Activated CD8-positive, alpha-beta memory T cell treated with anti-CD3 and anti-CD28 coated beads, Interleukin-2, amount 10 ng/mL, durations not matched to agents 7 days and 5 days (primary cell): ENCODE measurements around the gene MYLK. TPM values are rescaled to one million over a fixed set of nuclear protein-coding genes. Genes with fewer than 3 reads are reported as not detected.
"Not testable (repeated sequence)": the region's sequence is repeated elsewhere in the genome, so short reads cannot be mapped to it uniquely, and the experiment has no call there.

Experiments used
- ATAC-seq: fragments of 150-1000 bp; cut with Tn5 transposase; one replicate; pipeline ENCODE4 v1.10.0; 2021; ENCODE audit warnings: moderate library complexity
- CTCF ChIA-PET: fragments of 350-600 bp; sonication (Branson Sonifier 250); formaldehyde crosslinking; loops from one replicate; lab custom pipeline; 2021; ENCODE audit warnings: antibody characterized with exemption; lab: Charles Lee
- DNase-seq: peaks from one replicate; pipeline ENCODE4 v3.0.0-alpha.2; 2020
- H3K27ac Mint-ChIP-seq: one replicate; pipeline ENCODE4 v1.8.0; 2021; ENCODE audit warnings: mild to moderate bottlenecking, mixed read lengths
- H3K27me3 Mint-ChIP-seq: one replicate; pipeline ENCODE4 v1.8.0; 2021; ENCODE audit warnings: mixed read lengths
- H3K36me3 Mint-ChIP-seq: one replicate; pipeline ENCODE4 v1.8.0; 2021; ENCODE audit warnings: mild to moderate bottlenecking, mixed read lengths
- H3K4me1 Mint-ChIP-seq: one replicate; pipeline ENCODE4 v1.8.0; 2021; ENCODE audit warnings: mixed read lengths
- H3K4me3 Mint-ChIP-seq: one replicate; pipeline ENCODE4 v1.8.0; 2021; ENCODE audit warnings: mild to moderate bottlenecking, moderate library complexity, mixed read lengths
- H3K9me3 Mint-ChIP-seq: one replicate; pipeline ENCODE4 v1.8.0; 2022; ENCODE audit warnings: low read depth, mixed read lengths
- total RNA-seq, 2 experiments: library from RNA; stranded (reverse); gene quantifications; one replicate each; pipeline ENCODE4 v1.2.3, GENCODE V29; 2021

The MYLK gene
- total RNA-seq, 2 experiments from 2014 or later: 0.50 to 0.96 TPM

- ATAC-seq: no peak
- no peaks in the 10 kb centered on the region for H3K36me3 Mint-ChIP-seq
- no peaks in the 10 kb centered on the region for H3K27me3 Mint-ChIP-seq
- H3K4me1 Mint-ChIP-seq: no peaks in the 10 kb centered on the region
- DNase-seq: no peak
- no peak overlapping the region for H3K27ac Mint-ChIP-seq
- no peaks in the 10 kb centered on the region for H3K9me3 Mint-ChIP-seq
- no peak overlapping the region for H3K4me3 Mint-ChIP-seq
- CTCF ChIA-PET: no interaction called here
Measured at GRCh38 chr3:123626881-123627280, 257.3 kb downstream of the MYLK start.

DNA sequence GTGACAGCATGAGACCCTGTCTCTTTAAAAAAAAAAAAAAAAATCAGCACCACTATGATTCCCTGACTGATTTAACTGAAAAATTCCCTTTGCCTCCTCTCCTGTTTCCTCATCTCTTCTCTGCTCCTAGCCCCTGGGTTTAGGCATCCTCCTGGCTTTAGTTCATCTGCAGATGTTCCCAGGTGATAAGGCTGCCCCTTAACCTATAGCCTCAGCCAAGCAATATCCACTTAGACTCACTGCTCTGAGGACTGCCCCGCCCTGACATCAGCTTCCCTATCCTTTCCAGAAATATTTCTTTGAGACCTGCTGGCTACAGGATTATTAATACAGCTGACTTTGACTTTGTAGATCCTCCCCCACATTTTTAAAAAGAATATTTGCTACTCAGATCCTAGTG lies 259.8 kb downstream of the MYLK start:
- Mint-ChIP-seq H3K4me3 (no peak overlapping the region), H3K27me3 (no peaks in the 10 kb centered on the region), H3K36me3 (no peaks in the 10 kb centered on the region), H3K9me3 (no peaks in the 10 kb centered on the region), H3K27ac (no peak overlapping the region), H3K4me1 (no peaks in the 10 kb centered on the region)
- CTCF ChIA-PET: no interaction called here
- ATAC-seq: no peak
- no peak for DNase-seq

- H3K27me3 Mint-ChIP-seq: no peaks in the 10 kb centered on the region
- no peaks in the 10 kb centered on the region for H3K36me3 Mint-ChIP-seq
- H3K27ac Mint-ChIP-seq: no peak overlapping the region
- no peaks in the 10 kb centered on the region for H3K4me1 Mint-ChIP-seq
- no peak overlapping the region for H3K4me3 Mint-ChIP-seq
- DNase-seq (no peak), ATAC-seq (no peak)
- CTCF ChIA-PET: no interaction called here
- H3K9me3 Mint-ChIP-seq: no peaks in the 10 kb centered on the region
Measured at GRCh38 chr3:123623346-123623880, 260.7 kb downstream of the MYLK start.

DNA sequence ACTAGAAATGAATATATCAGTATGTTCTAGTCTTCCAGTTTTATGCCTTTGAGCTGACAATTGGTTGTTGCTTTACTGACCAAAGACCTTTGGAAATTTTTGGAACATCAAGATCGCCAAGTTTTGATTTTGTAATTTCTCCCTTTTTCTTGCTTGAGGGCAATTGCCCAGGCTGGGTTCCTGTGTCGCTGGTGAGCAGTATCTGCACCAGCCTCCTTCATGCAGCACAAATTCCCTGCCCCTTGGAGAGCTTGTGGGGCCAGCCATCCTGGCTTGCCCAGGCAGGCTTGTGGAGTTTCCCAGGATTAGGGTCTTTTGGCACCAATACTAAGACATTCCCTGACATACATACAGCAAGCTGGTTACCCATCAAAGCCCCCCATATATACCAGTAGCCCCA lies 261.4 kb downstream of the MYLK start:
- H3K4me1 Mint-ChIP-seq: no peaks in the 10 kb centered on the region
- DNase-seq (no peak), ATAC-seq (no peak)
- no peak overlapping the region for H3K4me3 Mint-ChIP-seq
- H3K36me3 Mint-ChIP-seq: no peaks in the 10 kb centered on the region
- H3K27ac Mint-ChIP-seq: no peak overlapping the region
- CTCF ChIA-PET: no interaction called here
- H3K27me3 Mint-ChIP-seq: no peaks in the 10 kb centered on the region
- no peaks in the 10 kb centered on the region for H3K9me3 Mint-ChIP-seq

GRCh38 chr3:123621850-123622189 lies 262.3 kb downstream of the MYLK start:
- no peak overlapping the region for H3K27ac Mint-ChIP-seq
- CTCF ChIA-PET: no interaction called here
- no peaks in the 10 kb centered on the region for H3K27me3 Mint-ChIP-seq
- H3K9me3 Mint-ChIP-seq: no peaks in the 10 kb centered on the region
- ATAC-seq (no peak), DNase-seq (no peak)
- no peaks in the 10 kb centered on the region for H3K36me3 Mint-ChIP-seq
- no peaks in the 10 kb centered on the region for H3K4me1 Mint-ChIP-seq
- H3K4me3 Mint-ChIP-seq: no peak overlapping the region

DNA sequence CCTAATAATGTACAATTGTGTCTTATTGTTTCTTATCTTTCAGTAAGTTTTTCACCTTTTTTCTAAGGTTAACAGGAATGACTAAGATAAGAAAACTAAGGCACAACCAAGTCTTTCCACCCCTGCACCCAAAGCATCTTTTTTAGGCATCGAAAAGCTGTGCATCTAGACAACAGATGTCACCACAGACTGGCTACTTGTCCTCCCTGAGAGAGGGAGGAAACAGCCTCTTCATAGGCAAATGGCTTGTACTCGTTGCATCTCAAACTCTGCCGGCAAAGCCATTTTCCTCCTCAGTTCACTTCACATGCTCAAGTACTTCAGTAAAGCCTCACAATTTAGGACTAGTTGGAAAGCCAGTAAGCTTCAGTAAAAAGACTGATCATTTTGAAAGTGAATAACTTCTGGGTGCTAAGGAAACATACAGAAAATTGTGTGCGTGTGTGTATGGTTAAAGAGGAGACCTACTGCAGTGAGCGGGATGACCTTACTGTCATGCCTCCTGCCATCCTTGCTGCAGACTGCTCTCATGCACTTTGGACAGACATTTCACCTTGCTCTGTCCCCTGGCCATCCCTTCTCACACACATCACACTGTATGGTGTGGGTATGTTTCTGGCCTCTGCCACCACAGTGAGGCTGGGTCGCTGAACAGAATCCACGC lies 262.8 kb downstream of the MYLK start:
- no peaks in the 10 kb centered on the region for H3K27me3 Mint-ChIP-seq
- DNase-seq (no peak), ATAC-seq (no peak)
- H3K4me1 Mint-ChIP-seq: no peaks in the 10 kb centered on the region
- H3K36me3 Mint-ChIP-seq: no peaks in the 10 kb centered on the region
- no peaks in the 10 kb centered on the region for H3K9me3 Mint-ChIP-seq
- H3K4me3 Mint-ChIP-seq: no peak overlapping the region
- CTCF ChIA-PET: no interaction called here
- no peak overlapping the region for H3K27ac Mint-ChIP-seq

GRCh38 chr3:123620343-123620742 lies 263.8 kb downstream of the MYLK start:
- Mint-ChIP-seq H3K27ac (no peak overlapping the region), H3K4me1 (no peaks in the 10 kb centered on the region), H3K4me3 (no peak overlapping the region), H3K27me3 (no peaks in the 10 kb centered on the region), H3K9me3 (no peaks in the 10 kb centered on the region), H3K36me3 (no peaks in the 10 kb centered on the region)
- no peak for DNase-seq
- CTCF ChIA-PET: no interaction called here
- no peak for ATAC-seq

- H3K36me3 Mint-ChIP-seq: peaks cover 2% of the 10 kb centered on the region
- no peak overlapping the region for H3K4me3 Mint-ChIP-seq
- H3K9me3 Mint-ChIP-seq: no peaks in the 10 kb centered on the region
- DNase-seq (no peak), ATAC-seq (no peak)
- H3K27me3 Mint-ChIP-seq: no peaks in the 10 kb centered on the region
- H3K27ac Mint-ChIP-seq: no peak overlapping the region
- no peaks in the 10 kb centered on the region for H3K4me1 Mint-ChIP-seq
- CTCF ChIA-PET: no interaction called here
Measured at GRCh38 chr3:123618768-123619484, 265.2 kb downstream of the MYLK start.

DNA sequence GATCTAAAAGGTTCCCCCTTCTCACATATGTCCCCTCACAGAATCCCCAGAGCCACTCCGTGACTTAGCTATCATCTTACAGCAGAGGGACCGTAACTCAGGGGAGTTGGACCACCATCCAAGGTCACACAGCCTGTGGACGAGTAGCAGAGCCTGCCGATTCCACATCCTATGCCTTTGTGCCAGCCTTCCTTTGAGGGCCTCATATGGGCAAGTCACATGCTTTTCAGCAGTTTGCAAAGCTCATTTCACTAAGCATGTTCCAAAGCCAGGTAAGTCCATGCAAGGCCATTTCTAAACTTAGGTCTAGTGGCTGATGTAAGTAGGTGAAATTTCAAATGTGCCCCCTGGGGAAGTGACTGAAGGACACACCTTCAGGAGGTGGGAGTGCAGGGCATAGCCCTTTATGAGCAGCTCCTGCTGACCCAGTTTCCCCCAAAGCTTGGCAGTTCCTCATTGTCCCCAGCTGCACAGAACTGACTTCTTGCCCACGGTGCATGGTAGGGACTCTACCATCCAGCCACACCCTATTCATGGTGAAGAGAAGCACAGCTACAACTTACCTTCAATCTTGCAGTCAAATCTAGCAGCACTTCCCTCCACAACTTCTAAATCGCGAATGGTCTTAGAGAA lies 265.9 kb downstream of the MYLK start:
- no peaks in the 10 kb centered on the region for H3K4me1 Mint-ChIP-seq
- ATAC-seq: no peak
- no peaks in the 10 kb centered on the region for H3K27me3 Mint-ChIP-seq
- peaks cover 3% of the 10 kb centered on the region for H3K36me3 Mint-ChIP-seq
- H3K9me3 Mint-ChIP-seq: no peaks in the 10 kb centered on the region
- H3K27ac Mint-ChIP-seq: no peak overlapping the region
- no peak overlapping the region for H3K4me3 Mint-ChIP-seq
- DNase-seq: no peak
- CTCF ChIA-PET: no interaction called here

DNA sequence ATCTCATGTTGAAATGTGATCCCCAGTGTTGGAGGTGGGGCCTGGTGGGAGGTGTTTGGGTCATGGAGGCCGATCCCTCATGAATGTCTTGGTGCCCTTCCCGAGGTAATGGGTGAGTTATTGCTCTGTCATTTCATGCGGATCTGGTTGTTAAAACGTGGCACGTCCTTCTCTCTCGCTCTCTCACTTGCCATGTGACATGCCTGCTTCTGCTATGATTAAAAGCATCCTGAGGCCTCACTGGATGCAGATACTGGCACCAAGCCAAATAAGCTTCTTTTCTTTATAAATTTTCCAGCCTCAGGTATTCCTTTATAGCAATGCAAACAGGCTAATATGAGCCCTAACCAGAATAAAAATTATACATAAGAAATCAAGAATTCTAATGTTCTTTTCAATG lies 267.5 kb downstream of the MYLK start:
- no peak for ATAC-seq
- no peak overlapping the region for H3K27ac Mint-ChIP-seq
- no peak overlapping the region for H3K4me3 Mint-ChIP-seq
- H3K27me3 Mint-ChIP-seq: no peaks in the 10 kb centered on the region
- CTCF ChIA-PET: interaction anchor here (0.8 kb wide), 1 partner anchor 24 kb away, joined by 3 read pairs; no protein-coding TSS in a partner anchor
- peaks cover 4% of the 10 kb centered on the region for H3K36me3 Mint-ChIP-seq
- no peaks in the 10 kb centered on the region for H3K4me1 Mint-ChIP-seq
- DNase-seq: no peak
- H3K9me3 Mint-ChIP-seq: no peaks in the 10 kb centered on the region

- DNase-seq (no peak), ATAC-seq (no peak)
- CTCF ChIA-PET: no interaction called here
- no peaks in the 10 kb centered on the region for H3K27me3 Mint-ChIP-seq
- H3K4me3 Mint-ChIP-seq: no peak overlapping the region
- H3K27ac Mint-ChIP-seq: no peak overlapping the region
- no peaks in the 10 kb centered on the region for H3K9me3 Mint-ChIP-seq
- H3K4me1 Mint-ChIP-seq: peaks cover 3% of the 10 kb centered on the region
- H3K36me3 Mint-ChIP-seq: peaks cover 11% of the 10 kb centered on the region
Measured at GRCh38 chr3:123613543-123613942, 270.6 kb downstream of the MYLK start.

- CTCF ChIA-PET, DNase-seq, ATAC-seq, H3K27me3 Mint-ChIP-seq, H3K4me1 Mint-ChIP-seq, H3K4me3 Mint-ChIP-seq, H3K27ac Mint-ChIP-seq, H3K9me3 Mint-ChIP-seq: not testable (repeated sequence)
- peaks cover 11% of the 10 kb centered on the region for H3K36me3 Mint-ChIP-seq
Measured at GRCh38 chr3:123611674-123612073, 272.5 kb downstream of the MYLK start.

- CTCF ChIA-PET: no interaction called here
- no peak for ATAC-seq
- no peak overlapping the region for H3K4me3 Mint-ChIP-seq
Measured at GRCh38 chr3:123611082-123611481, 273.1 kb downstream of the MYLK start.

GRCh38 chr3:123610331-123610730 lies 273.8 kb downstream of the MYLK start:
- CTCF ChIA-PET: no interaction called here
- no peak overlapping the region for H3K4me3 Mint-ChIP-seq
- H3K27ac Mint-ChIP-seq: no peak overlapping the region
- no peaks in the 10 kb centered on the region for H3K27me3 Mint-ChIP-seq
- DNase-seq: no peak
- peaks cover 13% of the 10 kb centered on the region for H3K4me1 Mint-ChIP-seq
- H3K9me3 Mint-ChIP-seq: no peaks in the 10 kb centered on the region
- ATAC-seq: no peak
- H3K36me3 Mint-ChIP-seq: peaks cover 14% of the 10 kb centered on the region

More at GRCh38 chr3:123611082-123611481, 273.1 kb downstream of the MYLK start:
- H3K9me3 Mint-ChIP-seq: no peaks in the 10 kb centered on the region
- H3K36me3 Mint-ChIP-seq: peaks cover 11% of the 10 kb centered on the region
- H3K4me1 Mint-ChIP-seq: peaks cover 9% of the 10 kb centered on the region
- H3K27me3 Mint-ChIP-seq: no peaks in the 10 kb centered on the region
- DNase-seq: no peak
- H3K27ac Mint-ChIP-seq: no peak overlapping the region
